Right lobe of liver (tissue), 4 donors: Measurements from ENCODE around the gene MYL2.

Source experiments
- CTCF ChIP-seq, 4 donors: fragments of 200-600 bp in 3 of 4; fragments of 450-650 bp in 1 of 4; IDR thresholded peaks; one replicate each; pipeline versions ENCODE4 v1.5.1 to v1.8.0; 2016 to 2022; ENCODE audit warnings: antibody characterized with exemption in 4 of 4, mild to moderate bottlenecking in 2 of 4
- POLR2A ChIP-seq: fragments of 450-650 bp; IDR thresholded peaks from one replicate; pipeline ENCODE4 v1.6.1; 2017; ENCODE audit warnings: antibody characterized with exemption, mild to moderate bottlenecking
- donor health status: DM: no; HTN: no; CAD: no.
- donor health status: DM: no; HTN: no; CAD: no.
- donor health status: DM: no; HTN: yes; CAD: no.

GRCh38 chr12:110957159-110957558, 36.8 kb upstream of the MYL2 start:
- TF ChIP-seq POLR2A (no peak), CTCF (IDR thresholded peaks at IDR 0.05) (no peak)
